NCI-H526 treated with DMSO at 0.1 percent for 48 hours (cell line): ENCODE data around the gene KRT81.
"Not testable (repeated sequence)": the region's sequence is repeated elsewhere in the genome, so short reads cannot be mapped to it uniquely, and the experiment has no call there.

Experiments used
- DNase-seq: peaks from one replicate; lab custom pipeline; 2025; lab: John Stamatoyannopoulos, UW

KRT81 gene

DNA sequence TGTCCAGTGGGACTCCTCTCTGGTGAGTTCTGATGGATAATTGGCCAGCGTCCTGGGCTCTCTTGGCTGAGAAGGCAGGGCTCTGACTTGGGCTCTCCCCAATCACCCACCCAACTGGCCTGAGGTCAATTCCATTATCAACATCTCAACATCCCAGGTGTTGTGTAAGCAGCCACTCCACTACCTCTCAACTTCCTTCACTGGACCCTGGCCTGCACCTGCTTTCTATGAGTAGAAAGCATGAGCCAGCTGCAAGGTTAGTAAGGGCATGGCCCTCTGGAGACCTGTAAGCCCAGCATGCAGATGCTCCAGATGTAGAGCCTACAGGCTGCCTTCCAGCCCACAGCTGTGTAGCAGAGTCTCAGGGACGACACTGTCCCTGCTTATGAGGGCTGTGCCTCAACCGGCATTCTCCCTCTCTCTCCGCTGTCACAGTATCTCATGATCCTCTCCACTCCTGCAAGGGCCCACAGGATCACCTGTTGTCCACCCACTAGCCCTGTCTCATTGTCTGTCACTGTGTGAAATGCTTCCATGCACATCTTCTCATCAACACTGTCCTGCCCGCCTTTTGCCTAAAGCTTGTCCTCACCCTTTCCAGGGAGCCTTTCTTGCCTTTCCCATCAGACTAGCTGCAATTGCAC, 5.4 kb upstream of the KRT81 start:
- no peak for DNase-seq

GRCh38 chr12:52295663-52296062, 4.3 kb upstream of the KRT81 start:
- DNase-seq = no peak

DNA sequence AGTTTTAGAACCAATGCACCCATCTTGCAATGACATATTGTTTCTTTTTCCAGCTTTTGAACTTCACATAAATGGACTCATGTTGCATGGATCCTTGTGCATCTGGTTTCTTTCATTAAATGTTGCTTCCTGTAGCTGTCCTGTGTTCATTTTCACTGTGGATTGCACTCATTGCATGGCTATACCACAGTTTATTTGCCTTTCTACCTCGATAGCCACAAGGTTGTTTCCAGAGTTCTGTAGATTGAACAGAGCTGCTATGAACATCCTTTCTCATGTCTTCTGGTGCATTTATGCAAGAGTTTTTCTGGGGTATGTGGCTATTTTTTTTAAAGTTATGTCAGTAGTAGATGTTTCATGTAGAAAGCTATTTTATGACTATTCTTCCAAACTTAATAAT, 3.5 kb upstream of the KRT81 start:
- no peak for DNase-seq

GRCh38 chr12:52293926-52294325, 2.6 kb upstream of the KRT81 start:
- no peak for DNase-seq

GRCh38 chr12:52290483-52291134, 725 bp downstream of the KRT81 start:
- not testable (repeated sequence) for DNase-seq

GRCh38 chr12:52287816-52288805, 3.2 kb downstream of the KRT81 start:
- not testable (repeated sequence) for DNase-seq

DNA sequence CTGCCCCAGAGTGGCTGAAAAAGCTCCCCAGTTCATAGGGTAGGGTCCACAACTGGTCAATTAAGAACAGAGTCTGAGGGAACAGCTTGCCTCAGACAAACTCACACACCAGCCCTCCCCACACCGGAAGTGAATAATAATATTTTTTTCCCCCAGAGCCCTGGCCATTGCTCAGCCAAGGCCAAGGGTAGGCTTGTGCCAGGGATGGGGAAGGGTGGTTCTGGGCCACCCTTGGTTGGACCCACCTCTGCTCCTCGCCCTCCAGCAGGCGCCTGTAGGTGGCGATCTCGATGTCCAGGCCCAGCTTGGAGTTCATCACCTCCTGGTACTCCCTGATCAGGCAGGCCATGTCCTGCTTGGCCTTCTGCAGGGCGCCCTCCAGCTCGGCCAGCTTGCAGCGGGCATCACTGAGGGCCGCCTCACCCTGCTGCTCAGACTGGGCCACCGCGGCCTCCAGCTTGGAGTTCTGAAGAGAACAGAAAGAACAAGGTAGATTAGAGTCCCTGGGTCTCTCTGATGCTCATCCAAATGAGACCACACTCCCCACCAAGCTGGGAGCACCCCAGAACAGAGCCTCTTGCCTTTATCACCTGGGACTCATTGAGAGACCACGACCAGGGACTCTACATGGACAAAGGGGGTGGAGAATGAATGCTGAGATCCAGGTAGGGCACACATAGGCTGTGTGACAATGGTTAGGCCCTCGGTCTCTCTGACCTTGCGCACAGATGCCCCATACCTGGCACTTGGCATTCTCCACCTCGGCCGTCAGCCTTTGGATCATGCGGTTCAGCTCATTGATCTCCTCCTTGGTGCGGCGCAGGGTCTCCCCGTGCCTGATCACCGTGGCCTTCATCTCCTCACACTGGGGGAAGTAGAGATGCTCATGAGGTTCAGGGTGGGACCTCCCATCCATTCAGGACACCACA, 4.2 kb downstream of the KRT81 start:
- not testable (repeated sequence) for DNase-seq

GRCh38 chr12:52285851-52286530, 5.3 kb downstream of the KRT81 start:
- DNase-seq = no peak

GRCh38 chr12:52285172-52285745, 6.1 kb downstream of the KRT81 start:
- DNase-seq = no peak

GRCh38 chr12:52284562-52285171, 6.7 kb downstream of the KRT81 start:
- no peak for DNase-seq

- no peak for DNase-seq
Measured at GRCh38 chr12:52280796-52281560, 10.4 kb downstream of the KRT81 start.

DNA sequence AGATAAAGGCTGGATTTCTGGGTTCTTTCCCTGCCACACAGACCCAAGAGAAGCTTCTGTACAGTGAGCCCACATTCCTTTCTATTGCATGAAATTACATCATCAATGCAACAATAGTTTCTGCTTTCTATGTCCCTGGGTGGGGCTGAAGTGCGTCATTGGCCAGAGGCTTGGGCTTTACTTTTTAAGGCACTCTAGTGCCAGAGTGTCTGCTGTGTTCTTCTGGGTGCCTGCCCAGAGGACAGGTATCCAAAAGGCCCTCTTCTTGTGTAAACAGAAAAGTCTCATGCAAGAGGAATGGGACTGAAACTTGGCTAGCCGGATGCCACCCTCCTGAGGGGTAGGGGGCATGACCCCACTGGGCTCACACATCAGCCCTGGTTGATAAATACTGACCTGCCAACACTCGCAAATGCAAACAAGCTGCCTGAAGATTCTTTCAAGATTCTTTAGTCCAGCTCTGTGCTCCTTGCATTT, 11.0 kb downstream of the KRT81 start:
- no peak for DNase-seq

DNA sequence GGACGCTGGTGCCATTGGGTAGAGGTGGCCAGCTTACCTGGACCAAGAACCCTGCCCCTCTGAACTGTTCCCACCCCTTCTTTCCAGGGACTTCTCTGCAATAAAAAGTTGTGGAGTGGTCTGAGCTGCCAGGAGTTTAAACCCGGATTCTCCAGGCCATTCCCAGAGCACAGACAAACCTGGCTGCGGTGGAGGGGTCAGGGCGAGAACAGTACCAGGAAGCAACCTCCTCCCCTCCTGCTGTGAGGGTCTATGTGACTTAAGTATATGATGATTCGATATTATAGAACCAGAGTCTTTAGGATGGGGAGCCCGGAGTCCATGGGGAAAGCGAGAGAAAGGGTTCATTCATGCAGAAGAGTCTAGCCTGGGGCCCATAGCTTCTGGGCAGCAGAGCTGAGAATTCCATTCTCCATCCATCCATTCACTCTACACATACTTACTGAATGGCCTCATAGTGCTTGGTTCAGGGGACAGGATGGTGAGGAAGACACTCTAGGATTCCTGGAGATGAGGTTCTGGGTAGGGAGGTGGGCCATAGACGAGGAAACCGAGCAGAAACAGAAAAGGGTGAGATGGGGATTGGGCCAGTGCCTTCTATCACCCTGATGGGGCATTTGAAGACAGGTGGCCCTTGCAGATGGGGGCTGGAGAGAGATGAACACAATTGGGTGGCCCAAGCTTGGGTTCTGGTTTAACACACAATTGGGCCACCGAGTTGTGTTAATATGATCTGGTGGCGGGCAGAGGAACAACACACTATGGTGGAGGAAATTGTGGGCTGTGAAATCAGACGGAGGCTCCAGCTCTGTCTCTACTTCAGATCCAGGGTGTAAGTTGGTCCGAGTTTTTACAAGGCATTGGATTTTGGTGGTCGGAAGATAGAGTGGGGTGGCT, 11.7 kb downstream of the KRT81 start:
- DNase-seq = no peak

- DNase-seq = peak; percentile 22
Measured at GRCh38 chr12:52278575-52279421, 12.5 kb downstream of the KRT81 start.

DNA sequence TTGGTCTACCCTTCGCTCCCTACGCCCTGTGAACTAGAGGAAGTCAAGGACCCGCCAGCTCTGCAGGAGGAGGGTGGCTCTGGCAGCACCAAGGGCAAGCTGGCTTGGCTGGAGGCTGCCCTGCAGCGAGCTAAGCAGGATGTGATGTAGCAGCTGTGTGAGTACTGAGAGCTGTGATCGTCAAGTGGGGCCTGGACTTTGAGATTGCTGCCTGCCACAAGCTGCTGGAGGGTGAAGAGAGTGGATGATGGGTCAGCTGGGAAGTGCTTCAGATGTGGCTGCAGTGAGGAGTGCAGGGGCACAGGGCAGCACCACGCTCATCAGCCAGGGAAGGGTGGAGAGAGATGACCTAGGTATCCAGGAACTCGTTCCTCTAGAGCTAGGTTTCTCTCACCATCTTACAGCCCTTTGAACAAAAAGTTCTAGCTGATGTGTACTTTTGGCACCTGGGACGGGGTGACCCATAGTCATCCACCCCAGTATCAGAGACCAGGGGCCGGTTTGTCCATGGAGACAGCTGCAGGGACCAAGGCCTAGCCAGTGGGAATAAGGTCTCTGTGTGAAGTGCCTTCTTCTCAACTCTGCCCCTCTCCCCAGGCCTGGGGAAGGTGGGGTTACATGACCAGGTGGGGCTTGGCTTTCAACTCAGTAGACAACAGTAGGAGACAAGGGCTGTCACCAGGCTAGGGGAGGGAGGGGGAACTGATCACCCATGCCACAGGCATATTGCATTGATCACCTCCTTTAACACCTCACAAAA, 13.7 kb downstream of the KRT81 start:
- DNase-seq = no peak

GRCh38 chr12:52275686-52276085, 15.6 kb downstream of the KRT81 start:
- DNase-seq = no peak
